Fibroblast of lung (primary cell): ENCODE data around the gene NAA15.
"Not testable (repeated sequence)": the region's sequence is repeated elsewhere in the genome, so short reads cannot be mapped to it uniquely, and the experiment has no call there.

ENCODE experiments used
- EZH2 ChIP-seq: IDR thresholded peaks from 2 replicates; pipeline ENCODE4 v1.5.1; 2012; ENCODE audit warnings: low read length, control low read depth, mild to moderate bottlenecking; ENCODE audit errors: missing control alignments
- TF ChIP-seq, protein P1 (sequence below), 2 donors: IDR thresholded peaks in 1 of 2; conservative IDR thresholded peaks in 1 of 2; 1 replicate in 1 of 2; 2 replicates in 1 of 2; pipeline ENCODE4 v1.5.1; 2011 to 2012; ENCODE audit warnings: low read length in 2 of 2, control low read depth in 1 of 2, inconsistent platforms in 1 of 2, low read depth in 1 of 2, mild to moderate bottlenecking in 1 of 2

DNA sequence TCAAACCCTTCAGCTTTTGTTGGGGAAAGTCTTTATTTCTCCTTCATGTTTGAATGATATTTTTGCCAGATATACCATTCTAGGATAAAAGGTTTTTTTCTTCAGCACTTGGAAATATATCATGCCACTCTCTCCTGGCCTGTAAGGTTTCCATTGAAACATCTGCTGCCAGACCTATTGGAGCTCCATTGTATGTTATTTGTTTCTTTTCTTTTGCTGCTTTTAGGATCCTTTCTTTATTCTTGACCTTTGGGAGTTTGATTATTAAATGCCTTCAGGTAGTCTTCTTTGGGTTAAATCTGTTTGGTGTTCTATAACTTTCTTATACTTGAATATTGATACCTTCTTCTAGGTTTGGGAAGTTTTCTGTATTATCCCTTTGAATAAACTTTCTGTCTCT, 167.5 kb downstream of the NAA15 start:
- TF ChIP-seq, protein P1, sequence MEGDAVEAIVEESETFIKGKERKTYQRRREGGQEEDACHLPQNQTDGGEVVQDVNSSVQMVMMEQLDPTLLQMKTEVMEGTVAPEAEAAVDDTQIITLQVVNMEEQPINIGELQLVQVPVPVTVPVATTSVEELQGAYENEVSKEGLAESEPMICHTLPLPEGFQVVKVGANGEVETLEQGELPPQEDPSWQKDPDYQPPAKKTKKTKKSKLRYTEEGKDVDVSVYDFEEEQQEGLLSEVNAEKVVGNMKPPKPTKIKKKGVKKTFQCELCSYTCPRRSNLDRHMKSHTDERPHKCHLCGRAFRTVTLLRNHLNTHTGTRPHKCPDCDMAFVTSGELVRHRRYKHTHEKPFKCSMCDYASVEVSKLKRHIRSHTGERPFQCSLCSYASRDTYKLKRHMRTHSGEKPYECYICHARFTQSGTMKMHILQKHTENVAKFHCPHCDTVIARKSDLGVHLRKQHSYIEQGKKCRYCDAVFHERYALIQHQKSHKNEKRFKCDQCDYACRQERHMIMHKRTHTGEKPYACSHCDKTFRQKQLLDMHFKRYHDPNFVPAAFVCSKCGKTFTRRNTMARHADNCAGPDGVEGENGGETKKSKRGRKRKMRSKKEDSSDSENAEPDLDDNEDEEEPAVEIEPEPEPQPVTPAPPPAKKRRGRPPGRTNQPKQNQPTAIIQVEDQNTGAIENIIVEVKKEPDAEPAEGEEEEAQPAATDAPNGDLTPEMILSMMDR (conservative IDR thresholded peaks at IDR 0.05 in 1 of 2, IDR thresholded peaks at IDR 0.05 in 1 of 2; ENCODE audit: low read depth in 1 of 2, low read length in 2 of 2) = not testable (repeated sequence)
- not testable (repeated sequence) for TF ChIP-seq EZH2
